Transverse colon (tissue), 3 donors: Measurements from ENCODE around the gene LARP4B.

ENCODE experiments used
- CTCF ChIP-seq, 5 experiments: fragments of 200-600 bp in 3 of 5; fragments of 450-650 bp in 2 of 5; sonication (generic) in 3 of 5; IDR thresholded peaks; 1 replicate in 2 of 5; 2 replicates in 3 of 5; pipeline ENCODE4 v1.5.1; 2016 to 2017; ENCODE audit warnings: antibody characterized with exemption in 5 of 5, inconsistent platforms in 3 of 5, mild to moderate bottlenecking in 2 of 5, moderate library complexity in 1 of 5
- EP300 ChIP-seq: sonication (generic); formaldehyde crosslinking; IDR thresholded peaks from one replicate; pipeline ENCODE4 v1.6.1; 2017; ENCODE audit warnings: antibody characterized with exemption, low read depth

DNA sequence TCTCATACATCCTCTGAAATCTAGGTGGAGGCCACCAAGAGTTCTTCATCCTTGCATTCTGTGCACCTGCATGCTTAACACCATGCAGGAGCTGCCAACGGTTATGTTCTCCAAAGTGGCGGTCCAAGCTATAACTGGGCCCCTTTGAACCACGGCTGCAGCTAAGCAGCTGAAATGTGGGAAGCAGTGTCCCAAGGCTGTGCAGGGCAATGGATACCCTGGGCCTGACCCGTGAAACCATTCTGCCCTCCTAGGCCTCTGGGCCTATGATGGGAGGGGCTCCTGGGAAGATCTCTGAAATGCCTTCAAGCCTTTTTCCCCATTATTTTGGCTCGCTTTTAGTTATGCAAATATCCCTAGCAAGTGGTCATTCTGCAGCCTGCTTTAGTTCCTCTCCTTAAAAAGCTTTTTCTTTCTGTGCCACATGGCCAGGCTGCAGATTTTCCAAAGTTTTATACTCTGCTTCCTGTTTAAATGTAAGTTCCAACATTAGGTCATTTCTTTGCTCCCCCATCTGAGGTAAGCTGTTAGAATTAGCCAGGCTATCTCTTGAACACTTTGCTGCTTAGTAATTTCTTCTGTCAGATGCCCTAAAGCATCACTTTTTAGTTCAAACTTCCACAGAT lies 49.1 kb upstream of the LARP4B start:
- no peak for TF ChIP-seq EP300
- no peak for TF ChIP-seq CTCF (IDR thresholded peaks at IDR 0.05)
